NCI-H510A (cell line): ENCODE measurements around the gene TMEM43.

Experiments used
- DNase-seq: peaks from one replicate; lab custom pipeline; 2025; lab: John Stamatoyannopoulos, UW

Gene TMEM43

DNA sequence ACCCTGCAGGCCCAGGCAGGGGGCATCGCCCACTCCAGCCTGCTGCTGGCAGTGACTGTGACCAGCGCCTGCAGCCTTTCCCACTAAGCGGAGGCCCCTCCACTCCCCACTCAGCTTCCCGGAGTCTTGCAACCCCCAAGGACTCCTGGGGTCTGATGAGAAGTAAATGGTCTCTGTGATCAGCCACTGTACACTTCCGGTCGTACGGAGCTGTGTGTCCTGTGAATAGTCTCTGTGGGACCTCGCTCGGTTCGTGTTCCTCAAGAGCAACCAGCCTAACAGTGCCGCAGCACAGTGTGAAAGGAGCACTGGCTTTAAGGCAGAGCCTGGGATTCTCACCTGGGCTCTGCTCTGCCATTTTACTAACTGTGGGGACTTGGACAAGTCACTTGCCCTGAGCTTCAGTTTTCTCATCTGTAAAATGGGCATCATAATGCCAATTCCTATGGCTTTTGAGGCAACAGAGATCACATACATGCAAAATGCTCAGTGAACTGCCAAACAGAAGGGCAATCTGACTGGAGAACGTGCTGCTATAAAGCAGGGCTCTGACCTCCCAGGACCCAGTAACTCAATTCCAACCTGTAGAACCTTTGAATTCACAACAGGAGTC is 26.7 kb downstream of the TMEM43 start:
- DNase-seq, result no peak

GRCh38 chr3:14152233-14152962 is 27.5 kb downstream of the TMEM43 start:
- DNase-seq, result no peak

GRCh38 chr3:14152963-14153355 is 28.1 kb downstream of the TMEM43 start:
- DNase-seq, result no peak

DNA sequence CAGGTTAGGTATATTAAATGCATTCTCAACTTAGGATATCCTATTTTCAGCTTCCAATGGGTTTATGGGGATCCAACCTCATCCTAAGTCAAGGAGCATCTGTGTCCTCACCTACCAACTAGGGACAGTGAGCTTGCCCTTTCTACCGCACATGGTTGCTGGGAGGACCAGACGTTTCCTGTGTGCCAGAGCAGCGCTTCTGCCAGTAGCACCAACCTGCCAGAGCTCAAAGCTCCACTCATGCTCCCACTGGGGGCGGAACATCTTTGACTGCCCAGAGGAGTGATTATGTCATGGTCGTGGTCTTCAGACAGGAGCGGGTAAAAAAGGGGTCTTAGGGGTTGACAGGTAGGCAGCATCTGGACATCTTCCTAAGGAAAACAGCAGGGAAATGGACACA is 28.8 kb downstream of the TMEM43 start:
- DNase-seq, result no peak

GRCh38 chr3:14154276-14154675 is 29.4 kb downstream of the TMEM43 start:
- DNase-seq, result no peak

GRCh38 chr3:14154895-14155440 is 30.1 kb downstream of the TMEM43 start:
- no peak for DNase-seq

- DNase-seq, result no peak
Observed at GRCh38 chr3:14156201-14156600, 31.3 kb downstream of the TMEM43 start.

DNA sequence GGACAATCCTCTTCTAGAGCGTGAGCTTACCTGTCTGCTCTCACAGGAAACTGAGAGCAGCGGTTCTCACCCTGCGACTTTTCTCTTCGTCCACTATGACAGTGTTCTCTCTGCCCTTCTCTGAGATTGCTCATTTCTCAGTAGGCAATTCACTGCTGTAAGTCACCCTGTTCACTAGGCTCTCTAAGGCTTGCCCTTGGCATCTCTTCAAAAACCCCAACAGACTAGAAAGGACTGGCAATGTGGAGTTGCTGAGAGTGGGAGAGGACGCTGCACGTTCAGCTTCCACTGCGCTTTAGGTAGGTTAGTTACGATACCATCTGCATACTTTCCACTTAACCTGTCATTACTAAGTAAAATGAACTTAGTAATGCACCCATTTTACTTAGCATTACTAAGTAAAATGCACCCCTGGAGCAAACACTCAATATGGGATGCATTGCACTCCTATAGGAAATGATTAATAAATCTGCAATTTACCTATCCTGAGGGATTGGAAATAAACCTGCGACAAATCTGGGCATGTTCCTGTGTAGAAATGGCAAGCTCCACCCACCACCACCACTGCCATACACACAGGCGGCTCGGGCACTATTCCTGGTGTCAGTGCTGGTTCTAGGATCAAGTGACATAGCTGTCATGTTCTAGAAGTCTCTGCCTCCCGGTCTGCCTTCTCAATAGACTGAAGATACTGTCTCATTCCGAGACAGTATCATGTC is 32.1 kb downstream of the TMEM43 start:
- no peak for DNase-seq

- no peak for DNase-seq
Observed at GRCh38 chr3:14157951-14158350, 33.1 kb downstream of the TMEM43 start.

DNA sequence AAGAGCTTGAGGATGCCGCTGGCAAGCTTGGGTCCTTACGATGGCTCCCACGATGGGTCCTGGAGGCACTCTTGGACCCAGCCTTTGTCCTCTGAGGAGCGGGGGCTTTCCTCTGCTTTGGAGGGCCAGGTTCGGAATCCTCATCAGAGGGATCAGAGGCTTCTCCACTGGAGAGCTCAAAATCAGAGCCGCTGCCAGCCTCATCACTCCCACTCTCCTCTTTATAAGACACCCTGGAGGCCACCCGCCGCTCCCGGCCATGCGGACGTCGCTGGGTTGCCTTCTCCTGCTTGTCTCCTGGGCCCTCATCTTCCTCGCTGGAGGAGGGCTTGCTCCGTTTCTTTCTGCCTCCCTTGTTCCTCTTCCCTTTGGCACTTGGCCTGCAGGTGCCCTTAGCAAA is 33.5 kb downstream of the TMEM43 start:
- no peak for DNase-seq

DNA sequence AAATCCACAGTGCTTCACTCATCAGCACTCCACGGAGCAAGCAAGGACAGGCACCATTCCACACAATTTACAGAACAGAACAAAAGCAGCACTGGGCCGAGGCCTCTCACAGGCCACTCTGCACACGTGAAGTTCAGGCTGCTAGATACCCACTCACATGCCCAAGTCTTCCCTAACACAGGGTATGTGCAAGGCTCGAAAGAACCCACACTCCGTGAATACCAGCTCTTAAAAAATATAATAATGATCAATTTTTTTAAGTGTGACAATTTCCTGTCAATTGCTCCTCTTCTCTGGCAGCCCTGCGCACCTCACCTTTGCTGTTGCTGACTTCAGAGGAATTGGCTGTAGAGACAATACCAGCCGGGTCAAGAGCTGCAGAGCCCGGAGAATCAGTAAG is 34.6 kb downstream of the TMEM43 start:
- no peak for DNase-seq

DNA sequence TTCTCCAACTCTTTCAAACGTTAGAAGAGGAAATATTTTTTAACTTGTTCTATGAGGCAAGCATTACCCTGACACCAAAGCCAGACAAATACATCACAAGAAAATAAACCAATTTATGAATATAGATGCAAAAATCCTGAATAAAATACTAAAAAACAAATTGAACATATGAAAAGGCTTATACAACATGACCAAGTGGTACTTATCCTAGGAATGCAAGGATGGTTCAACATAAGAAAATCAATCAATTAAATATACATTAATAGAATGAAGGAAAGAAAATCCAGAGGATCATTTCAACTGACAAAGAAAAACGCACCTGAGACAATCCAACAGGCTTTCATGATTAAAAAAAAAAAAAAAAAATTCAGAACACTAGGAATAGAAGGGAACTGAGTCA is 36.4 kb downstream of the TMEM43 start:
- DNase-seq, result no peak

GRCh38 chr3:14162178-14162577 is 37.3 kb downstream of the TMEM43 start:
- no peak for DNase-seq

- no peak for DNase-seq
Observed at GRCh38 chr3:14166877-14167603, 42.2 kb downstream of the TMEM43 start.

GRCh38 chr3:14169435-14169834 is 44.6 kb downstream of the TMEM43 start:
- DNase-seq, result no peak

- no peak for DNase-seq
Observed at GRCh38 chr3:14169871-14170270, 45.0 kb downstream of the TMEM43 start.

GRCh38 chr3:14170531-14171159 is 45.8 kb downstream of the TMEM43 start:
- no peak for DNase-seq

GRCh38 chr3:14172496-14172895 is 47.6 kb downstream of the TMEM43 start:
- no peak for DNase-seq

DNA sequence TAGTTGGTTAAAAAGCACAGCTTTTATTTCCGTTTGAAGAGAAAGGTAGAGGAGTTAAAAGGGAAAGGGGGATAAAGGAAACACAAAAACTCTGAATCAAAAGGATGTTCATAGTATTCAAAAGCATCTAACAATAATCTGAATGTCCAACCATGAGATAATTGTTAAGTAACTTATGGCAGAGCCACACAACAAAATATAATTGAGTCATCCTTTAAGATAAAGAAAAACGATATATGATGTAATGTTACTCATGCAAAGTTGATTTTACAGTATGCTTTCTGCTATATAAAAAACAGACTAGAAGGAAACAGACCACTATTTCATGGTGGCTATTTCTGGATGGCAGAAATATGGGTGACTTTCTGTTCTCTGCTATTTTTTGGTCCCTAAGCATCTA is 49.6 kb downstream of the TMEM43 start:
- no peak for DNase-seq

- DNase-seq, result no peak
Observed at GRCh38 chr3:14175383-14176037, 50.7 kb downstream of the TMEM43 start.

DNA sequence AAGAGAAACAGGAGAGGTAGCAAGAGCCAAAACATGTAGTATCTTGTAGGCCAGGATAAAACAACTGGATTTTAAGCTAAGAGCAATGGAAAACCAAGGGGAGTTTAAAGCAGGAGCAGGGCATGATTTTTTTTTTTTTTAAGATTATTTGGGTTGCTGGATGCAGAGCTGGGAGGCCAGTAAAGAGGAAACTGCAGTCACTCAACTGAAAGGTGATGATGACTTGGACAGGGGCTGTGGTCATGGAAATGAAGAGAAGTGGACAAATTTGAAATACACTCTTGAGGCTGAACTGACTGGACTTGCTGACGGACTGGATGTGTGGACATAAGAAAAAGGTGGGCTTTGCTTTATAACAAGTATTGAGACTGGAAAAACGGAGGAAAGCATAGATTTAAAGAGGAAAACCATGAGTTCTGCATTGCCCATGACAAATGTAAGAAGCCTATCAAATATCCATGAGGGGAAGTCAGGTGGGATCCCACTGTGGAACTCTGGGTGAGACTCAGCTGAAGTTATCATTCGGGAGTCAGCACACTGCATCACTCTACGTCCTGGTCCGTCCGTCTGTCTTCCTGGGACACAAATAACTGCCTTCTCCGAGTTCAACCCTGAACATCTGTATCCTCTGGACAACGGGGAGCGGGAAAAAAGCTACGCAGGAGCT is 52.9 kb downstream of the TMEM43 start:
- no peak for DNase-seq
